ENCODE measurements around the gene OBP2A.
"Not testable (repeated sequence)": the region's sequence is repeated elsewhere in the genome, so short reads cannot be mapped to it uniquely, and the experiment has no call there.

- TF ChIP-seq, protein P1, sequence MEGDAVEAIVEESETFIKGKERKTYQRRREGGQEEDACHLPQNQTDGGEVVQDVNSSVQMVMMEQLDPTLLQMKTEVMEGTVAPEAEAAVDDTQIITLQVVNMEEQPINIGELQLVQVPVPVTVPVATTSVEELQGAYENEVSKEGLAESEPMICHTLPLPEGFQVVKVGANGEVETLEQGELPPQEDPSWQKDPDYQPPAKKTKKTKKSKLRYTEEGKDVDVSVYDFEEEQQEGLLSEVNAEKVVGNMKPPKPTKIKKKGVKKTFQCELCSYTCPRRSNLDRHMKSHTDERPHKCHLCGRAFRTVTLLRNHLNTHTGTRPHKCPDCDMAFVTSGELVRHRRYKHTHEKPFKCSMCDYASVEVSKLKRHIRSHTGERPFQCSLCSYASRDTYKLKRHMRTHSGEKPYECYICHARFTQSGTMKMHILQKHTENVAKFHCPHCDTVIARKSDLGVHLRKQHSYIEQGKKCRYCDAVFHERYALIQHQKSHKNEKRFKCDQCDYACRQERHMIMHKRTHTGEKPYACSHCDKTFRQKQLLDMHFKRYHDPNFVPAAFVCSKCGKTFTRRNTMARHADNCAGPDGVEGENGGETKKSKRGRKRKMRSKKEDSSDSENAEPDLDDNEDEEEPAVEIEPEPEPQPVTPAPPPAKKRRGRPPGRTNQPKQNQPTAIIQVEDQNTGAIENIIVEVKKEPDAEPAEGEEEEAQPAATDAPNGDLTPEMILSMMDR (conservative IDR thresholded peaks at IDR 0.05; ENCODE audit: low read length), result not testable (repeated sequence)
- not testable (repeated sequence) for TF ChIP-seq EZH2phosphoT487 (IDR thresholded peaks at IDR 0.05; ENCODE audit: borderline replicate concordance, low read depth, low read length)
Measured at GRCh38 chr9:135528842-135529435, 17.0 kb upstream of the OBP2A start.
